A673 (cell line): ENCODE measurements around the gene TSPEAR. TPM values are rescaled to one million over a fixed set of nuclear protein-coding genes. Genes with fewer than 3 reads are reported as not detected.
"Not testable (repeated sequence)": the region's sequence is repeated elsewhere in the genome, so short reads cannot be mapped to it uniquely, and the experiment has no call there.

Experiments used
- BruUV-seq: library from RNA; stranded (reverse); fragments of 400-500 nt; replicated peaks from 2 replicates; lab custom pipeline; 2021; lab: Mats Ljungman, UMichigan
- CTCF ChIA-PET: fragments of 300-600 bp; sonication (Branson Sonifier 250); formaldehyde crosslinking; loops from one replicate; lab custom pipeline; 2022; ENCODE audit warnings: antibody characterized with exemption; lab: Charles Lee
- POLR2A ChIA-PET: fragments of 300-600 bp; sonication (Branson Sonifier 250); formaldehyde crosslinking; loops from one replicate; lab custom pipeline; 2022; ENCODE audit warnings: antibody characterized with exemption; ENCODE audit not compliant: low non-redundant PET; lab: Charles Lee
- DNase-seq: peaks from one replicate; pipeline ENCODE4 v3.0.0-alpha.2; 2015; ENCODE audit warnings: low spot score
- H3K27ac ChIP-seq: fragments of 200-600 bp; sonication (generic); 2 replicates; pipeline ENCODE4 v1.5.1; 2016; ENCODE audit warnings: mixed run types, low read depth, mild to moderate bottlenecking, mixed read lengths, antibody characterized with exemption, low read length; ENCODE audit not compliant: poor library complexity, severe bottlenecking
- H3K27me3 ChIP-seq: fragments of 200-600 bp; sonication (generic); replicated peaks from 2 replicates; pipeline ENCODE4 v1.6.1; 2017; ENCODE audit warnings: mixed run types, low read depth, mild to moderate bottlenecking, mixed read lengths, antibody characterized with exemption, low read length; ENCODE audit not compliant: insufficient read depth, poor library complexity
- H3K36me3 ChIP-seq: fragments of 200-600 bp; sonication (generic); 2 replicates; pipeline ENCODE4 v1.6.1; 2016; ENCODE audit warnings: mixed run types, mild to moderate bottlenecking, mixed read lengths, antibody characterized with exemption, low read length; ENCODE audit not compliant: insufficient read depth, poor library complexity, severe bottlenecking
- H3K4me1 ChIP-seq: fragments of 200-600 bp; sonication (generic); 2 replicates; pipeline ENCODE4 v1.6.1; 2017; ENCODE audit warnings: mixed run types, mild to moderate bottlenecking, mixed read lengths, antibody characterized with exemption, low read length; ENCODE audit not compliant: insufficient read depth, poor library complexity, severe bottlenecking
- H3K4me3 ChIP-seq: fragments of 200-600 bp; sonication (generic); 2 replicates; pipeline ENCODE4 v1.5.1; 2016; ENCODE audit warnings: low read depth, mixed run types, mild to moderate bottlenecking, mixed read lengths, low read length; ENCODE audit not compliant: poor library complexity, severe bottlenecking
- H3K9me3 ChIP-seq: fragments of 200-600 bp; sonication (generic); 2 replicates; pipeline ENCODE4 v1.6.1; 2016; ENCODE audit warnings: mixed run types, low read depth, mild to moderate bottlenecking, mixed read lengths, antibody characterized with exemption, low read length; ENCODE audit not compliant: poor library complexity, severe bottlenecking
- CTCF ChIP-seq: fragments of 300-800, 200-600 bp; sonication (generic); conservative IDR thresholded peaks from 2 replicates; pipeline ENCODE4 v1.5.1; 2017; ENCODE audit warnings: low read depth, mild to moderate bottlenecking, antibody characterized with exemption, low read length, moderate library complexity, mixed read lengths
- EZH2 ChIP-seq: fragments of 200-600 bp; sonication (generic); IDR thresholded peaks from 2 replicates; pipeline ENCODE4 v1.6.1; 2017; ENCODE audit warnings: borderline replicate concordance, low read depth, mild to moderate bottlenecking, mixed read lengths, antibody characterized with exemption, low read length; ENCODE audit not compliant: poor library complexity, severe bottlenecking
- intact Hi-C: fragments of 100-400 bp; cut with micrococcal nuclease; formaldehyde crosslinking; loops from one replicate; pipeline ENCODE4 v1.10.0; 2022; ENCODE audit not compliant: unreplicated experiment
- total RNA-seq: library from RNA; stranded (reverse); gene quantifications from 2 replicates; pipeline ENCODE4 v1.2.3, GENCODE V29; 2021

TSPEAR gene
- total RNA-seq, 1 experiment from 2014 or later, result 8.3 TPM

GRCh38 chr21:44593598-44594405 is 117.6 kb downstream of the TSPEAR start:
- Histone ChIP-seq H3K36me3 (no peaks in the 10 kb centered on the region), H3K27me3 (no peaks in the 10 kb centered on the region), H3K4me1 (no peaks in the 10 kb centered on the region), H3K4me3 (no peak overlapping the region), H3K27ac (no peak overlapping the region), H3K9me3 (peaks cover 2% of the 10 kb centered on the region)
- ChIA-PET POLR2A (no interaction called here), CTCF (no interaction called here)
- no peak for DNase-seq
- TF ChIP-seq EZH2 (no peak), CTCF (no peak)
- BruUV-seq, result no TSS peak
- intact Hi-C loops, result no loop called here

GRCh38 chr21:44592446-44593311 is 118.7 kb downstream of the TSPEAR start, which contains the start of gene KRTAP10-6:
TSS of gene KRTAP10-6 (minus strand) at chr21:44592505. CDS start at chr21:44592484, 21 bp downstream.
- Histone ChIP-seq H3K4me1 (no peaks in the 10 kb centered on the region), H3K27ac (no peak within 1 kb of the TSS), H3K4me3 (no peak within 1 kb of the TSS), H3K27me3 (no peaks in the 10 kb centered on the region), H3K9me3 (no peaks in the 10 kb centered on the region), H3K36me3 (no peaks in the 10 kb centered on the region)
- no TSS peak for BruUV-seq
- TF ChIP-seq EZH2 (no peak), CTCF (no peak)
- POLR2A ChIA-PET, result no interaction called here
- no peak for DNase-seq
- intact Hi-C loops, result no loop called here
- CTCF ChIA-PET, result no interaction called here

DNA sequence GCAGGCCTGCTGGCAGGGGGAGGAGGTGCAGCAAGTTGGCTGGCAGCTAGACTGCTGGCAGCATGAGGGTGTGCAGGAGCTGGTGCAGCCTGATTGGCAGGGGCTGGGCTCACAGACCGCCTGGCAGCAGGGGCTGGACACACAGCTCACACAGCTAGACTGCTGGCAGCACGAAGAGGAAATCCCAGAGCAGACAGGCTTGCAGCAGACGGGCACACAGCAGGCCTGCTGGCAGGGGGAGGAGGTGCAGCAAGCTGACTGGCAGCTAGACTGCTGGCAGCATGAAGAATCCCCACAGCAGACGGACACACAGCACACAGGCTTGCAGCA is 119.6 kb downstream of the TSPEAR start:
- CTCF ChIA-PET, result interaction anchor here (1.2 kb wide), 1 partner anchor 81 kb away, joined by 3 read pairs; no protein-coding TSS in a partner anchor
- H3K36me3 ChIP-seq, H3K4me3 ChIP-seq, BruUV-seq, POLR2A ChIA-PET, H3K9me3 ChIP-seq, intact Hi-C loops, H3K27me3 ChIP-seq, H3K27ac ChIP-seq, H3K4me1 ChIP-seq: not testable (repeated sequence)
- DNase-seq, result peak; percentile 22

GRCh38 chr21:44590897-44591800 is 120.2 kb downstream of the TSPEAR start:
- BruUV-seq, POLR2A ChIA-PET, H3K4me3 ChIP-seq, H3K27ac ChIP-seq, H3K4me1 ChIP-seq, H3K9me3 ChIP-seq, intact Hi-C loops, DNase-seq, H3K36me3 ChIP-seq, H3K27me3 ChIP-seq: not testable (repeated sequence)
- CTCF ChIA-PET, result interaction anchor here (1.2 kb wide), 1 partner anchor 80 kb away, joined by 3 read pairs; no protein-coding TSS in a partner anchor
